HepG2 (cell line): ENCODE data around the gene SREBF1. TPM values are rescaled to one million over a fixed set of nuclear protein-coding genes. Genes with fewer than 3 reads are reported as not detected.

Source experiments
- ATAC-seq: fragments of 200-7000 bp; cut with Tn5 transposase; 3 replicates; pipeline ENCODE4 v1.9.1; 2020; ENCODE audit warnings: mild to moderate bottlenecking, moderate library complexity
- BruUV-seq: library from RNA; stranded (reverse); fragments of 400-500 nt; replicated peaks from 2 replicates; lab custom pipeline; 2021; lab: Mats Ljungman, UMichigan
- CTCF ChIA-PET: fragments of 300-600 bp; formaldehyde crosslinking; extraction: SDS; loops from one replicate; lab custom pipeline; 2021; ENCODE audit warnings: low total read pairs, inconsistent platforms, low intra/inter-chr PET ratio; lab: Yijun Ruan, JAX
- POLR2A ChIA-PET: fragments of 350-600 bp; sonication (Branson Sonifier 250); formaldehyde crosslinking; loops from one replicate; lab custom pipeline; 2020; ENCODE audit warnings: antibody characterized with exemption, inconsistent platforms; lab: Yijun Ruan, JAX
- DNase-seq: peaks from one replicate; pipeline ENCODE4 v3.0.0-alpha.2; 2015; ENCODE audit warnings: low spot score
- FAIRE-seq: peaks from 3 replicates; lab custom pipeline; 2011; peaks lifted over from hg19 to GRCh38; lab: Jason Lieb, UNC
- H2AFZ ChIP-seq: one replicate; pipeline ENCODE4 v1.6.1; 2011; ENCODE audit warnings: low read length, inconsistent platforms
- H3K27ac ChIP-seq: fragments of 300-600 bp; 3 replicates; pipeline ENCODE4 v1.8.0; 2011; ENCODE audit warnings: mixed run types, mild to moderate bottlenecking, mixed read lengths, low read length, inconsistent platforms; ENCODE audit not compliant: insufficient read depth; ENCODE audit errors: extremely low read length
- H3K27me3 ChIP-seq, 2 experiments: fragments of 200-600 bp in 1 of 2; 2 replicates in 1 of 2; 3 replicates in 1 of 2; pipeline versions ENCODE4 v1.6.0 to v1.8.0; 2011; ENCODE audit warnings: low read length in 2 of 2, mild to moderate bottlenecking in 2 of 2, moderate library complexity in 2 of 2, inconsistent platforms in 1 of 2; ENCODE audit not compliant: insufficient read depth in 2 of 2, control insufficient read depth in 1 of 2
- H3K36me3 ChIP-seq, 2 experiments: fragments of 200-600 bp in 1 of 2; replicated peaks in 1 of 2; 2 replicates in 1 of 2; 3 replicates in 1 of 2; pipeline versions ENCODE4 v1.5.1 to v1.8.0; 2011; ENCODE audit warnings: low read length in 2 of 2, inconsistent platforms in 1 of 2; ENCODE audit not compliant: insufficient read depth in 2 of 2, control insufficient read depth in 1 of 2
- H3K4me1 ChIP-seq: 2 replicates; pipeline ENCODE4 v1.5.1; 2012; ENCODE audit warnings: low read length, inconsistent platforms; ENCODE audit not compliant: insufficient read depth
- H3K4me2 ChIP-seq: 2 replicates; pipeline ENCODE4 v1.6.0; 2011; ENCODE audit warnings: low read depth, low read length, inconsistent platforms
- H3K4me3 ChIP-seq, 3 experiments: fragments of 200-600 bp in 1 of 3; sonication (generic), shearing (Covaris generic) in 1 of 3; replicated peaks in 1 of 3; 2 replicates each; pipeline ENCODE4 v1.5.1; 2011 to 2016; ENCODE audit warnings: low read length in 3 of 3, inconsistent platforms in 2 of 3, low read depth in 2 of 3, mild to moderate bottlenecking in 2 of 3, control low read depth in 1 of 3, mixed read lengths in 1 of 3; ENCODE audit not compliant: insufficient read depth in 1 of 3
- H3K79me2 ChIP-seq: one replicate; pipeline ENCODE4 v1.6.1; 2011; ENCODE audit warnings: low read length, inconsistent platforms; ENCODE audit not compliant: insufficient read depth
- H3K9ac ChIP-seq: 2 replicates; pipeline ENCODE4 v1.6.0; 2011; ENCODE audit warnings: mild to moderate bottlenecking, low read depth, low read length, inconsistent platforms; ENCODE audit not compliant: insufficient read depth
- H3K9me3 ChIP-seq: 2 replicates; pipeline ENCODE4 v1.5.1; 2012; ENCODE audit warnings: mild to moderate bottlenecking, low read length
- H4K20me1 ChIP-seq: 2 replicates; pipeline ENCODE4 v1.6.0; 2011; ENCODE audit warnings: inconsistent platforms, mild to moderate bottlenecking, low read length, moderate library complexity; ENCODE audit not compliant: insufficient read depth
- AKAP8 ChIP-seq: sonication (generic); formaldehyde crosslinking; IDR thresholded peaks from 2 replicates; pipeline ENCODE4 v1.5.1; 2020; ENCODE audit warnings: mild to moderate bottlenecking, missing genetic modification reagents
- ATF4 ChIP-seq, 2 experiments: fragments of 450-650 bp in 1 of 2; sonication (generic) in 1 of 2; formaldehyde crosslinking; IDR thresholded peaks; 2 replicates each; pipeline versions ENCODE4 v1.5.0 to v1.8.0; 2020 to 2022; ENCODE audit warnings: mild to moderate bottlenecking in 1 of 2, missing genetic modification reagents in 1 of 2
- CCAR2 ChIP-seq: fragments of 200-400 bp; formaldehyde crosslinking; optimal IDR thresholded peaks from 2 replicates; pipeline ENCODE3; 2018; ENCODE audit warnings: low read depth, mild to moderate bottlenecking, low read length, moderate library complexity
- CEBPB ChIP-seq: IDR thresholded peaks from 2 replicates; pipeline ENCODE4 v1.6.1; 2011; ENCODE audit warnings: low read depth, low read length, improper control_type of control experiment, borderline replicate concordance
- CENPBD1 ChIP-seq: sonication (generic); formaldehyde crosslinking; IDR thresholded peaks from 2 replicates; pipeline ENCODE4 v1.8.0; 2022; ENCODE audit warnings: missing genetic modification reagents, low read depth, mild to moderate bottlenecking, borderline replicate concordance
- HDAC2 ChIP-seq: sonication (generic); formaldehyde crosslinking; IDR thresholded peaks from 2 replicates; pipeline ENCODE4 v1.4.0; 2020; ENCODE audit warnings: missing genetic modification reagents
- JUN ChIP-seq: sonication (generic); formaldehyde crosslinking; IDR thresholded peaks from 2 replicates; pipeline ENCODE4 v1.4.0; 2020; ENCODE audit warnings: mild to moderate bottlenecking, missing genetic modification reagents
- NONO ChIP-seq, 2 experiments: fragments of 450-650 bp in 1 of 2; sonication (generic) in 1 of 2; formaldehyde crosslinking in 1 of 2; IDR thresholded peaks in 1 of 2; conservative IDR thresholded peaks in 1 of 2; 2 replicates each; pipeline versions ENCODE4 v1.6.1 to v1.8.0; 2017 to 2022; ENCODE audit warnings: mild to moderate bottlenecking in 1 of 2, missing genetic modification reagents in 1 of 2, moderate library complexity in 1 of 2
- NR2C2 ChIP-seq: sonication (generic); formaldehyde crosslinking; IDR thresholded peaks from 2 replicates; pipeline ENCODE4 v1.4.0; 2020; ENCODE audit warnings: missing genetic modification reagents, mild to moderate bottlenecking, moderate library complexity, borderline replicate concordance
- NR2F6 ChIP-seq, 2 experiments: IDR thresholded peaks; 2 replicates each; pipeline ENCODE4 v1.6.1; 2016; ENCODE audit warnings: antibody characterized with exemption in 1 of 2, mild to moderate bottlenecking in 1 of 2
- PATZ1 ChIP-seq: sonication (generic); formaldehyde crosslinking; IDR thresholded peaks from 2 replicates; pipeline ENCODE4 v1.4.0; 2020; ENCODE audit warnings: missing genetic modification reagents
- PHF5A ChIP-seq: IDR thresholded peaks from one replicate; pipeline ENCODE4 v1.6.1; 2018; ENCODE audit warnings: low read depth, missing genetic modification reagents; ENCODE audit not compliant: unreplicated experiment
- PLRG1 ChIP-seq: fragments of 450-650 bp; conservative IDR thresholded peaks from 2 replicates; pipeline ENCODE4 v1.6.1; 2016
- PLSCR1 ChIP-seq: sonication (generic); formaldehyde crosslinking; IDR thresholded peaks from 2 replicates; pipeline ENCODE4 v1.5.0; 2020; ENCODE audit warnings: missing genetic modification reagents, mild to moderate bottlenecking, borderline replicate concordance
- POLR2G ChIP-seq: fragments of 200-400 bp; formaldehyde crosslinking; IDR thresholded peaks from 2 replicates; pipeline ENCODE4 v1.6.1; 2018; ENCODE audit warnings: mild to moderate bottlenecking, low read depth, low read length, moderate library complexity
- SNAPC2 ChIP-seq: sonication (generic); formaldehyde crosslinking; IDR thresholded peaks from 2 replicates; pipeline ENCODE4 v1.8.1; 2022; ENCODE audit warnings: mild to moderate bottlenecking, missing genetic modification reagents
- ZNF180 ChIP-seq: sonication (generic); formaldehyde crosslinking; IDR thresholded peaks from 2 replicates; pipeline ENCODE4 v1.4.0; 2020; ENCODE audit warnings: low read depth, missing genetic modification reagents, borderline replicate concordance
- ZNF230 ChIP-seq: sonication (generic); formaldehyde crosslinking; IDR thresholded peaks from 2 replicates; pipeline ENCODE4 v1.4.0; 2020; ENCODE audit warnings: mild to moderate bottlenecking, missing genetic modification reagents
- ZNF383 ChIP-seq: sonication (generic); formaldehyde crosslinking; IDR thresholded peaks from 2 replicates; pipeline ENCODE4 v1.4.0; 2020; ENCODE audit warnings: missing genetic modification reagents, mild to moderate bottlenecking, borderline replicate concordance
- WGBS: methylation state at CpG from one replicate; pipeline ENCODE4 v1.1.6; 2017; ENCODE audit warnings: low lambda C conversion rate; 5-methylcytosine and 5-hydroxymethylcytosine counted together
- in situ Hi-C: cut with HindIII; loops from 2 replicates; pipeline ENCODE4 v1.10.0; 2017; ENCODE audit warnings: low pct_unique_long_range_greater_than_20kb; ENCODE audit not compliant: extremely low pct_ligation_motif_present
- intact Hi-C: fragments of 100-400 bp; cut with micrococcal nuclease; formaldehyde crosslinking; loops from one replicate; pipeline ENCODE4 v1.10.0; 2022; ENCODE audit not compliant: unreplicated experiment
- polyA plus RNA-seq, 8 experiments: library from polyadenylated mRNA; depleted of rRNA in 3 of 8; stranded (reverse) in 7 of 8; unstranded in 1 of 8; fragments of >200 nt; fragmentation: Illumina TruSeq in 4 of 8; extraction: Trizol in 4 of 8; gene quantifications; 2 replicates each; pipeline versions ENCODE4 v1.2.1 to v1.2.3, GENCODE V29; 2011 to 2016; ENCODE audit warnings: low read depth in 4 of 8, missing spikeins in 1 of 8, mixed read lengths in 1 of 8; ENCODE audit not compliant: insufficient read depth in 1 of 8
- total RNA-seq, 5 experiments: library from RNA; depleted of rRNA; stranded (reverse); fragments of >200 nt; fragmentation: Illumina TruSeq; extraction: Trizol; gene quantifications; 2 replicates each; pipeline ENCODE4 v1.2.3, GENCODE V29; 2016; ENCODE audit warnings: low read depth in 1 of 5

Gene SREBF1
- total and polyA plus RNA-seq, 2 of the 13 experiments (the other 11 are each of a cell fraction or from before 2014, with no cell fraction given) = 34.3 to 38.0 TPM

- H3K79me2 ChIP-seq = peaks cover 38% of the 10 kb centered on the region
- peak overlapping the region; percentile 91 for H3K4me2 ChIP-seq
- intact Hi-C loops (no loop called here), in situ Hi-C loops (no loop called here)
- no peak for ATAC-seq
- 15% methylated on average over 3 of the region's 3 CpGs for WGBS
- ChIA-PET POLR2A (interaction anchor here (0.6 to 4.2 kb wide), 8 partner anchors 10 to 135 kb away, joined by 3 to 69 read pairs (median 6); partner anchors contain the start of genes DRC3 and TOM1L2), CTCF (interaction anchor here (1.1 kb wide), 1 partner anchor 25 kb away, joined by 3 read pairs; no protein-coding TSS in a partner anchor)
- H3K27ac ChIP-seq = peak overlapping the region; percentile 90
- peaks cover 16% of the 10 kb centered on the region; the same call in 1 of the 2 replicates for H4K20me1 ChIP-seq
- FAIRE-seq = peak; percentile 56
- peaks cover 2 to 5% of the 10 kb centered on the region in 2 experiments for H3K36me3 ChIP-seq
- TSS peak; percentile 75 for BruUV-seq
- H3K4me1 ChIP-seq = peaks cover 84% of the 10 kb centered on the region
- no peaks in the 10 kb centered on the region; a peak in 1 of 5 replicates for H3K27me3 ChIP-seq
- H2AFZ ChIP-seq = no peak overlapping the region
- H3K4me3 ChIP-seq = peak overlapping the region; percentile 82 to 94 (median 91)
- H3K9me3 ChIP-seq = no peaks in the 10 kb centered on the region
- peak; percentile 60 for DNase-seq
- peak overlapping the region; percentile 99 for H3K9ac ChIP-seq
- no peak for TF ChIP-seq ZNF383
- TF ChIP-seq PHF5A = no peak
- TF ChIP-seq POLR2G = peak; percentile 46; the same call in 1 of the 2 replicates
- no peak for TF ChIP-seq SNAPC2 (CRISPR knock-in tag)
- peak; percentile 76; the same call in 1 of the 2 replicates for TF ChIP-seq AKAP8
- no peak for TF ChIP-seq NONO (IDR thresholded peaks at IDR 0.05)
- 0 out of 2 replicates have a peak, but pooled peaks have one; percentile 6 for TF ChIP-seq NONO (CRISPR knock-in tag; conservative IDR thresholded peaks at IDR 0.05)
- peak; percentile 48; the same call in 1 of the 2 replicates for TF ChIP-seq PATZ1
- peak; percentile 16; the same call in 1 of the 2 replicates for TF ChIP-seq HDAC2 (CRISPR knock-in tag)
- no peak for TF ChIP-seq ZNF230 (CRISPR knock-in tag)
- TF ChIP-seq JUN (CRISPR knock-in tag) = no peak
- TF ChIP-seq CENPBD1 (CRISPR knock-in tag) = no peak
- TF ChIP-seq ATF4 (CRISPR knock-in tag; IDR thresholded peaks at IDR 0.05) = peak in 1 of 2 experiments; percentile 98; a peak in 2 of 4 replicates
- 0 out of 2 replicates have a peak, but pooled peaks have one; percentile 16 for TF ChIP-seq NR2F6 (IDR thresholded peaks at IDR 0.05)
- TF ChIP-seq NR2F6 (CRISPR knock-in tag; IDR thresholded peaks at IDR 0.05) = peak; percentile 18; the same call in 1 of the 2 replicates
- no peak for TF ChIP-seq PLSCR1 (CRISPR knock-in tag)
- TF ChIP-seq PLRG1 = no peak
- TF ChIP-seq ZNF180 = no peak
- no peak; the same call in 1 of the 2 replicates for TF ChIP-seq NR2C2
- TF ChIP-seq CCAR2 = no peak
- TF ChIP-seq CEBPB = peak; percentile 46; the same call in 1 of the 2 replicates
Observed at GRCh38 chr17:17837380-17837821, 615 bp upstream of the SREBF1 start.
